GM21367 (cell line): ENCODE results near the gene RPL18.
"Not testable (repeated sequence)": the region's sequence is repeated elsewhere in the genome, so short reads cannot be mapped to it uniquely, and the experiment has no call there.

Experiments
- ATAC-seq: cut with Tn5 transposase; IDR thresholded peaks from one replicate; pipeline ENCODE4 v1.9.1; 2021; ENCODE audit not compliant: unreplicated experiment

The RPL18 gene

GRCh38 chr19:48588670-48589401 lies 30.1 kb downstream of the RPL18 start:
- ATAC-seq: no peak

- no peak for ATAC-seq
Observed at GRCh38 chr19:48587387-48587786, 31.6 kb downstream of the RPL18 start.

DNA sequence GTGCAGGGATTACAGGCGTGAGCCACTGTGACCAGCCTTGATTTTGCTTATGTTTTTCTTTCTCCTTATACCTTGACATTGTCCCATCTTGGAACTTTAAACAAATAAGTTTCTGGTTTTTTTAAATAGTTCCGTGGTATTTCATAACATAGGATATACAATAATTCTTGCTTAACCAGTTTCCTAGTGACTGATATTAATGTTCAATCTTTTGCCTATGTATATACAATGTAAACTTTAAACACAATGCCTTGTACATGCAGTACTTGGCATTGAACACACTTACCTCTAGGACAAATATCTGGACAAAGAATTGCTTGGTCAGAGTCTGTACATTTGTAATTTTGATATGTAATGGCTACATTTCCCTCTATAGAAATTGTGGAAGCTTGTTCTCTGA lies 36.8 kb downstream of the RPL18 start:
- no peak for ATAC-seq

DNA sequence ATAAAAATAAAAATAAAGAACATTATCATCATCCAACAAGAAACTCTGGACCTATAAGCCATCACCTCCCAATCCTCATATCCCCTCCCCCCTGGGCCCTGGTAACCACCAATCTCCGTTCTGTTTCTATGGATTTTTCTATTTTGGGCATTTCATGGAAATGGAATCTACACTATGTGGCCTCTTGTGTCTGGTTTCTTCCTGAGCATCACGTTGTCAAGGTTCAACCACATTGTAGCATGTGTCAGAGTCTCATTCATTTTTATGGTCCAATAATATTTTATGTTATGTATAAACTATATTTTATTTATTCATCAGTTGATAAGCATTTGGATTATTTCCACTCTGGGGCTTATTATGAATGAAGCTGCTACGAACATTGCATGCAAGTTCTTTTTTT lies 40.1 kb downstream of the RPL18 start:
- no peak for ATAC-seq

DNA sequence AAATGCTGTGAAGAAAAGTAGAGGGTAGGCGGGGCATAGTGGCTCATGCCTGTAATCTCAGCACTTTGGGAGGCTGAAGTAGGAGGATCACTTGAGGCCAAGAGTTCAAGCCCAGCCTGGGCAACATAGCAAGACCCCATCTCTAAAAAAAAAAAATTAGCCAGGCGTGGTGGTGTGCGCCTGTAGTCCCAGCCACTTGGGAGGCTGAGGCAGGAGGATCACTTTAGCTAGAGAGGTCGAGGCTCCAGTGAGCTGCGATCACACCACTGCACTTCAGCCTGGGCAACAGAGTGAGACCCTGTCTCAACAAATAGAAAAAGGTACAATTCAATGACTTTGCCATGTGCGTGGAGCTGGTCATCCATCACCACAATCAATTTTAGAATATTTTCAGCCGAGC lies 41.1 kb downstream of the RPL18 start:
- ATAC-seq: not testable (repeated sequence)

- ATAC-seq: no peak
Observed at GRCh38 chr19:48575931-48576622, 42.9 kb downstream of the RPL18 start.

GRCh38 chr19:48573163-48573505 lies 45.8 kb downstream of the RPL18 start:
- no peak for ATAC-seq

DNA sequence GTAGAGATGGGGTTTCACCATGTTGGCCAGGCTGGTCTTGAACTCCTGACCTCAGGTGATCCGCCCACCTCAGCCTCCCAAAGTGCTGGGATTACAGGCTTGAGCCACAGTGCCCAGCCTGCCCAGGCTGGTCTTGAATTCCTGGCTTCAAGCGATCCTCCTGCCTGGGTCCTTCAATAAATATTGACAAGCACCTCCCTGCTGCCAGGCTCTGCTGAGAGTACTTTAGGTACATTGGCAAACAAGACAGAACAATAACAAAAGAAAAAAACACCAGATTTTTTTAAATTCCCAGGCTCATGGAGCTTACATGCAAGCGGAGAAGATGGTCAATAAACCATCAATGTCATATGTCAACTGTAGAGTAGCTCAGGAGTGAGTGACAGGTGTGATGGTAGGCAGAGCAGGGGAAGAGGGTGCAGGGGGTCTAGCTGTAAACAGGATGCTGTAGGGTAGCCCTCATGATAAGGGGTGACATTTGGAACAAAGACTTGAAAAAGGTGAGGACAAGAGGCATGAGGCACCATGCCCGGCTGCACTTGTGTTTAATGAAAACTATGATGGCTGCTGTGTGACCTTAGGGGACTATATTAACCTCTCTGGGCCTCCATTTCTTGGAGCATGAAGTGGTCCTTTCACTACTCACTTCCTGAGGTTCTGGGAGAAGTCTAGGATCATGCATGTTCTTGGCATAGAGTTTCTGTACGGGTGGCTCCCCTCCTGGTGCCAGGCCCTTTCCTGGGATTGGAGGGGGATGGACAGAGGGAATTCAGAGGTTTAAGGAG lies 47.4 kb downstream of the RPL18 start:
- ATAC-seq: no peak

DNA sequence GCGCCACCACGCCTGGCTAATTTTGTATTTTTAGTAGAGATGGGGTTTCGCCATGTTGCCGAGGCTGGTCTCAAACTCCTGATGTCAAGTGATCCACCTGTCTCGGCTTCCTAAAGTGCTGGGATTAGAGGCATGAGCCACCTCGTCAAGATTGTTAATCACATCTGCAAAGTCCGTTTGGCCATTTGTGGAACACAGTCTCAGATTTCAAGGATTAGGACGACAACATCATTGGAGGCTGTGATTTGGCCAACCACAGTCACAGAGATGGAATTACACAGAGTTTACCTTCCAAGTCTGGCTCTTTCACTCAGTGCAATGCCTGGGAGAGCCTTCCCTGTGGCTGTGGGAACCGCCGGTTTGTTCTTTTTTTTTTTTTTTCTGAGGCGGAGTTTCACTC lies 49.2 kb downstream of the RPL18 start:
- no peak for ATAC-seq

GRCh38 chr19:48568345-48568886 lies 50.6 kb downstream of the RPL18 start:
- ATAC-seq: no peak
